Islet precursor cell (in vitro differentiated cells): Measurements from ENCODE around the gene MBD3L2B.

ENCODE experiments used
- DNase-seq: peaks from one replicate; pipeline ENCODE4 v3.0.0-alpha.2; 2018

MBD3L2B gene

GRCh38 chr19:7010722-7011593, 10.3 kb downstream of the MBD3L2B start:
- no peak for DNase-seq

- DNase-seq = peak; percentile 28
Measured at GRCh38 chr19:7007859-7008258, 13.4 kb downstream of the MBD3L2B start.

- DNase-seq = peak; percentile 18
Measured at GRCh38 chr19:7006135-7006704, 15.0 kb downstream of the MBD3L2B start.

- peak; percentile 27 for DNase-seq
Measured at GRCh38 chr19:7004313-7004931, 16.8 kb downstream of the MBD3L2B start.

- DNase-seq = no peak
Measured at GRCh38 chr19:7000816-7001215, 20.4 kb downstream of the MBD3L2B start.

- no peak for DNase-seq
Measured at GRCh38 chr19:7000333-7000732, 20.9 kb downstream of the MBD3L2B start.

GRCh38 chr19:6999933-7000332, 21.3 kb downstream of the MBD3L2B start:
- DNase-seq = no peak

- no peak for DNase-seq
Measured at GRCh38 chr19:6997679-6998445, 23.4 kb downstream of the MBD3L2B start.

GRCh38 chr19:6996810-6997209, 24.4 kb downstream of the MBD3L2B start:
- no peak for DNase-seq

- no peak for DNase-seq
Measured at GRCh38 chr19:6995054-6995453, 26.2 kb downstream of the MBD3L2B start.

- no peak for DNase-seq
Measured at GRCh38 chr19:6988257-6988656, 33.0 kb downstream of the MBD3L2B start.

GRCh38 chr19:6987850-6988249, 33.4 kb downstream of the MBD3L2B start:
- DNase-seq = no peak

- no peak for DNase-seq
Measured at GRCh38 chr19:6983448-6983847, 37.8 kb downstream of the MBD3L2B start.

GRCh38 chr19:6979399-6979798, 41.8 kb downstream of the MBD3L2B start:
- DNase-seq = no peak

- DNase-seq = no peak
Measured at GRCh38 chr19:6976197-6976596, 45.0 kb downstream of the MBD3L2B start.

- DNase-seq = no peak
Measured at GRCh38 chr19:6971366-6971765, 49.9 kb downstream of the MBD3L2B start.

GRCh38 chr19:6970443-6970842, 50.8 kb downstream of the MBD3L2B start:
- DNase-seq = no peak

GRCh38 chr19:6970021-6970420, 51.2 kb downstream of the MBD3L2B start:
- DNase-seq = no peak

- DNase-seq = no peak
Measured at GRCh38 chr19:6969490-6969889, 51.7 kb downstream of the MBD3L2B start.
